ENCODE data around the gene PRADC1. TPM values are rescaled to one million over a fixed set of nuclear protein-coding genes. Genes with fewer than 3 reads are reported as not detected.

The PRADC1 gene
- total and polyA plus RNA-seq, 2 donors from 2014 or later: 16.1 to 57.7 TPM

GRCh38 chr2:73257021-73257420 lies 24.0 kb upstream of the PRADC1 start:
- intact Hi-C loops (cut with DNase I): no loop called here
- no peak for FAIRE-seq
- no peak for TF ChIP-seq CTCF (IDR thresholded peaks at IDR 0.05; ENCODE audit: borderline replicate concordance, extremely low read depth, insufficient read depth)

GRCh38 chr2:73256618-73256922 lies 23.5 kb upstream of the PRADC1 start:
- intact Hi-C loops (cut with DNase I): no loop called here
- Histone ChIP-seq H3K4me1 (ENCODE audit: control insufficient read depth in 2 of 3, insufficient read depth in 2 of 3, low read depth in 1 of 3, low read length in 3 of 3) (no peaks in the 10 kb centered on the region), H3K27me3 (ENCODE audit: control insufficient read depth, insufficient read depth, low read length) (no peaks in the 10 kb centered on the region), H3K9me3 (ENCODE audit: control insufficient read depth in 2 of 3, insufficient read depth in 1 of 3, low read length in 3 of 3) (no peaks in the 10 kb centered on the region), H3K27ac (ENCODE audit: low read depth in 2 of 2, low read length in 2 of 2) (no peak overlapping the region), H3K4me3 (ENCODE audit: low read length in 3 of 3) (no peak overlapping the region), H3K36me3 (ENCODE audit: control insufficient read depth in 2 of 3, insufficient read depth in 3 of 3, low read length in 3 of 3) (peaks cover 0 to 14% (median 14%) of the 10 kb centered on the region in 3 donors), H3K9ac (ENCODE audit: low read length in 3 of 3) (no peak overlapping the region)
- no peak for FAIRE-seq
- no peak for TF ChIP-seq CTCF (IDR thresholded peaks at IDR 0.05; ENCODE audit: borderline replicate concordance, extremely low read depth, insufficient read depth)
- DNase-seq: no peak

More at GRCh38 chr2:73257021-73257420, 24.0 kb upstream of the PRADC1 start:
- DNase-seq: no peak
- H3K4me1 ChIP-seq (ENCODE audit: control insufficient read depth in 2 of 3, insufficient read depth in 2 of 3, low read depth in 1 of 3, low read length in 3 of 3): no peaks in the 10 kb centered on the region
- no peaks in the 10 kb centered on the region for H3K27me3 ChIP-seq (ENCODE audit: control insufficient read depth, insufficient read depth, low read length)
- no peak overlapping the region for H3K27ac ChIP-seq (ENCODE audit: low read depth in 2 of 2, low read length in 2 of 2)
- H3K36me3 ChIP-seq (ENCODE audit: control insufficient read depth in 2 of 3, insufficient read depth in 3 of 3, low read length in 3 of 3): peaks cover 0 to 14% (median 10%) of the 10 kb centered on the region in 3 donors
- H3K4me3 ChIP-seq (ENCODE audit: low read length in 3 of 3): no peak overlapping the region
- no peaks in the 10 kb centered on the region for H3K9me3 ChIP-seq (ENCODE audit: control insufficient read depth in 2 of 3, insufficient read depth in 1 of 3, low read length in 3 of 3)
- no peak overlapping the region for H3K9ac ChIP-seq (ENCODE audit: low read length in 3 of 3)

DNA sequence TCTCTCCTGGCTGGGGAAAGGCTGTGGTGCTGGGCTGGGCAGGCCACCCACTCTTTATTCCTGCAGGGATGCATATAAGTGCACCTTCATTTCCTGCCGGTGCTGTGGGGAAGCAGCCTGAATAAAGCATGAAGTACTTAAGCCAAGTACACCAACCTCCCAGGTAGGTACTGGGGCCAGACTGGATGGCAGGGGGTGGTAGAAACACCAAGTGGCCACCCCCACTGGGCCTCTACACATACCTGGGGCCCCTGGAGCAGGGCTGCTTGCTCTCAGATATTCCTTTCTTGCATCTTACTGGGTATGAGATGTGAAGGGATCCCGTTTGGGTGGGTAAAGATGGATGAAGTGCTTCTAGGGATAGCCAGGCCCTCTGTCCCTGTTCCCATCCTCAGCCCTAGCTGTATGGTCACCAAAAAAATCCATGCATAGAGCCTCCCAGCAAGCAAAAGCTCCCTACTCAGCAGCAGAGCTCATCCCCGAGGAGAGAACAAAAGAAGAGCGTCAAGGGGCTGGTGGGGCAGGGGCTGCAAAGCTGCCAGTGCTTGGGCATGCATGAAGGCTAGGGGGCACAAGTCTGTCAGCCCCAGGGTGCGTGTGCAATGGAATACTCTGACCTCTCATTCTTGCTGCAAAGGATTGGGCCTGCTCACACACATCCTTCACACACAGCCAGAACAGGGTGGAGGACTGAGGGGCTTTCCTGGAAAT lies 23.0 kb upstream of the PRADC1 start:
- no peak for DNase-seq
- H3K4me1 ChIP-seq (ENCODE audit: control insufficient read depth in 2 of 3, insufficient read depth in 2 of 3, low read depth in 1 of 3, low read length in 3 of 3): no peaks in the 10 kb centered on the region
- no peaks in the 10 kb centered on the region for H3K27me3 ChIP-seq (ENCODE audit: control insufficient read depth, insufficient read depth, low read length)
- intact Hi-C loops (cut with DNase I): no loop called here
- no peak for TF ChIP-seq CTCF (IDR thresholded peaks at IDR 0.05; ENCODE audit: borderline replicate concordance, extremely low read depth, insufficient read depth)
- no peak overlapping the region for H3K27ac ChIP-seq (ENCODE audit: low read depth in 2 of 2, low read length in 2 of 2)
- no peak overlapping the region for H3K4me3 ChIP-seq (ENCODE audit: low read length in 3 of 3)
- no peaks in the 10 kb centered on the region for H3K9me3 ChIP-seq (ENCODE audit: control insufficient read depth in 2 of 3, insufficient read depth in 1 of 3, low read length in 3 of 3)
- no peak for FAIRE-seq
- peaks cover 0 to 17% (median 14%) of the 10 kb centered on the region in 3 donors for H3K36me3 ChIP-seq (ENCODE audit: control insufficient read depth in 2 of 3, insufficient read depth in 3 of 3, low read length in 3 of 3)
- H3K9ac ChIP-seq (ENCODE audit: low read length in 3 of 3): no peak overlapping the region
